NCI-H146 (cell line): Measurements from ENCODE around the gene ADAMTS2.

ENCODE experiments used
- DNase-seq: peaks from one replicate; lab custom pipeline; 2025; lab: John Stamatoyannopoulos, UW

ADAMTS2 gene

DNA sequence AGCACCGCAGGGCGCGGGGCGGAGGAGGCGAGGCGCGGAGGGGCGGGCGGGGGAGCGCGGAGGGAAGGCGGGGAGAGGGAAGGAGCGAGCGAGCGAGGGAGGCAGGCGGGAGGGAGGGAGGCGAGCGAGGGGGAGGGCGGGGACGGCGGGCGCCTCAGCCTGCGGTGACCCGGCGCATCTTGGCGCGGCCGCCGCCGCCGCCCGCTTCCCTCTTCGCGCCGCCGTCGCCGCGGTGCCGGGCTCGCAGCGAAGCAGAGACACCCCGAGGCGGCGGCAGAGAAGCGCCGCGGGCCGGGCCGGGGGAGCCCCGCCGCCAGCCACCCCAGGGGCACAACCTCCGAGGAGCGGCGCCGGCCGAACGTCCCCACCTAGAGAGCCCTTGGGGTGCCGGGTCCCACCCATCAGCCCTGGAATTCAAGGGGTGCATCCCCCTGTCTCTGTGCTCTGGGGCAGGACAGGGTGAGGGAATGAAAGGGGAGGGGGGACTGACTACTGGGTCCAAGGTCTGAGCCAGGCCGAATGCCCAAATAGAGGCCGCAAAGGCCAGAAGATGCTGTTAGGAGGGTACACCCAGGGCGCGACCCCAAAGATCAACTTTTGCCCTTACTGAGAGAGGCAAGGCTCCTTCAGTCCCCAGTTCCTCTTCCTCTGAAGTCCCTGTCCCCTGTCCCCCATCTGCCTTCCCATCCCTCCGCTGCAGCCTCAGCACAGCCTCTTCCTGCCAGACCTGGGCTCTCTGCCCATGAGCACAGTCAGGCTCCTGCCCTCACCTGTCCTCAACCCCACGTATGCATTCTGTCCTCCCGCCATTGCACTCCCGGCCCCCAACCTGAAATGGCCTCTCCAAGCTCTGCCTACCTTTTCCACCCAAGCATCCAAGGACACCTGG, at the start of gene ADAMTS2:
TSS of gene ADAMTS2 (minus strand) at position 29 of the 889 bp plus-strand sequence. CDS start 133 bp downstream, outside the sequence.
- peak; percentile 25 for DNase-seq

GRCh38 chr5:179393078-179393477, 47.8 kb upstream of the ADAMTS2 start:
- DNase-seq = no peak

- no peak for DNase-seq
Observed at GRCh38 chr5:179387151-179388110, 42.2 kb upstream of the ADAMTS2 start.

- no peak for DNase-seq
Observed at GRCh38 chr5:179385914-179386313, 40.7 kb upstream of the ADAMTS2 start.

- no peak for DNase-seq
Observed at GRCh38 chr5:179382486-179382885, 37.2 kb upstream of the ADAMTS2 start.

- no peak for DNase-seq
Observed at GRCh38 chr5:179381691-179382090, 36.4 kb upstream of the ADAMTS2 start.

DNA sequence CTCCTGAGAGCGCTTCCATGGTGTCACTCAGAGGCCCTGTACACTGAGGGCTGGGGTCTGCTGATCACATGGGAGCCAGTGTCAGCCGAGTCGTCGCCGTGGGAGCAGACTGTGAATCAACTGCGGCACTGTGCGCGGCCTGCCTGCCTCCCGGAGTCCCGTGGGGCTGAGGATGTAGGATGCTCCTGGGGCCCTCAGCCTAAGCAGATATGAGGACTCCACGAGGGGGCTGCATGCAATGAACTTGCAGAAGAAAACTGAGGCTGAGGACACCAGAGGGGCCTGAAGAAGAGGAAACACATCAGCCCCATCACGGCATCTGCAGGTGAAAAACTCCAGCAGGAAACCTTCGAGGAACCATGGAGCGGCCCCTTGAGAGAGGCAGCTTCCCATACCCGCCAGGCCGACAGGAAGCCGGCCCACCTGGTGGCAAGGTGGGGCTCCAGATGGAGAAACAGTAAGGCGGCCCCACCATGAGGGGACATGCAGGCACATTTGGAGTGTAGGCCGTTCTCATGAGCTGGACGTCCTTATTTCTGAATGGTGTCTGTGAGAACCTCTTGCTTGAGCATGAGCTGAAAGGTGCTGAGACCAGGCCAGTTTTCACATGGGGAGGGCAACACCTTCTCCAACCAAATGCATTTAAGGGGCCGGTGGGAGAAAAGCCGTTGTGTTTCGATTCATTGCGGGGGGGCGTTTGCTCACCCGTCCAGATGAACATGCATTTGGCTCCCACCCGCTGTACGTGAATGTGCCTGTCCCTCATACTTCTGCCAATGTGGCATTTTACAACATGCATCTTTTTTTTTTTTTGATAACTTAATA, 35.2 kb upstream of the ADAMTS2 start:
- no peak for DNase-seq

DNA sequence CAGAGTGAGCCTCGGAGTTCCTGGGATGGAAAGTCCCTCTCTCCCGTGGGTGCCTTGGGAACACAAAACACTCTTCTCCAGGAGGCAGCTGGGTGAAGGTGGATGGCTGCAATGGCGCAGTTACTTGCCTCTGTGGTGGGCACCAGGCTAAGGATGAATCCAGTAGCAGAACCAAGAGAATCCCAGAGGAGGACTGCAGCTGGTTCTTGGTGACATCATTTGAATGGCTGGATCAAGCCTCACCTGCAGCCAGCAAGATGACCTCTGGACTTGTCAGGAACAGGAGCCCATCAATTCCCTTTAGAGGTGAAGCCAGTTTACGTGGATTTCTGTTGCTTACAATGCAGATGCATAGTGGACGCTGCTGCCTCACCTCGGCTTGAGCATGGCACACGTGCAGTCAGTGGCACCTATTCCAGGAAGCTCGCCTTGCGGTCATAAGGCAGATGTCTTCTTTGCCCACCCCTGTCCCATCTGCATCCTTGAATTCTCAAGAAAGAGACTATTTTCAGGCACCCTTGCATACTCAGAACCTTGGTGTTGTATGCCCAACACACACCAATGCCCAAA, 34.1 kb upstream of the ADAMTS2 start:
- no peak for DNase-seq

DNA sequence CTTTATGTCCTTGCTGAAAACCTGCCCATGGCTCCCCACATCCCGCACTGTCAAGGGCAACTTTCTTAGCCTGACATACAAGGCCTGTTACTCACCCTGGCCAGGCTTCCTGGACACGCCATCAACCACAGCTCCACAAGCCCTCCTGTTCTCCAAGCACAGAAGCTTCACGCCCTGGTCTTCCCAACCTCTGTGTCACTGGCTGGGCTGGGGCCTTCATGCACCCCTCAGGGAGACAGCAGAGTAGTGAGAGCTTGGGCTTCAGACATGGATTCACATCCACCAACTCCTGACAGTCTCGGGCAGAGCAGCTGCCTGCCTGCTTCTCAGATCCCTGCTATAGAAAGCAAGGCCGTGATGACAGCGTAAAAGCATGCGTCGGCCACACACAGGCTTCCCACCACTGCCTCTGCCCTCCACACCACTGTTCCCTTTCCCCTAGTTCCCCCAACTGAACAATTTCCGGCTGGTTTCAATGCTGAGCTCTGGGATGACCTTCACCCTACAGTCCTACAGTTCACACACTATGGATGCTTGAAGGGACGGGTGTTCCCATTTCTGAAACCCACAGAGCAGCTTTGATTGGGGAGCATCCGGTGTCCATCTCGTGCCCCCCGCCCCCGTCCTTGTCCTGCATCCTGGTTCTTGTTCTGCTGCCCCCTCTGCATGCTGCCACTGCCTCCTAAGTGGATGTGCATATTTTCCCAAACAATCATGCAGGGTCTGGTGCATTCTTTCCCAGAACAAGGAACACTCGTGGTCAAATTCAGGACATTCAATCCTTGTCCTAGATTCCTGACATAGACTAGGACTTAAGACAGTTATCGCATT, 33.4 kb upstream of the ADAMTS2 start:
- no peak for DNase-seq

- DNase-seq = no peak
Observed at GRCh38 chr5:179378116-179378440, 32.8 kb upstream of the ADAMTS2 start.

DNA sequence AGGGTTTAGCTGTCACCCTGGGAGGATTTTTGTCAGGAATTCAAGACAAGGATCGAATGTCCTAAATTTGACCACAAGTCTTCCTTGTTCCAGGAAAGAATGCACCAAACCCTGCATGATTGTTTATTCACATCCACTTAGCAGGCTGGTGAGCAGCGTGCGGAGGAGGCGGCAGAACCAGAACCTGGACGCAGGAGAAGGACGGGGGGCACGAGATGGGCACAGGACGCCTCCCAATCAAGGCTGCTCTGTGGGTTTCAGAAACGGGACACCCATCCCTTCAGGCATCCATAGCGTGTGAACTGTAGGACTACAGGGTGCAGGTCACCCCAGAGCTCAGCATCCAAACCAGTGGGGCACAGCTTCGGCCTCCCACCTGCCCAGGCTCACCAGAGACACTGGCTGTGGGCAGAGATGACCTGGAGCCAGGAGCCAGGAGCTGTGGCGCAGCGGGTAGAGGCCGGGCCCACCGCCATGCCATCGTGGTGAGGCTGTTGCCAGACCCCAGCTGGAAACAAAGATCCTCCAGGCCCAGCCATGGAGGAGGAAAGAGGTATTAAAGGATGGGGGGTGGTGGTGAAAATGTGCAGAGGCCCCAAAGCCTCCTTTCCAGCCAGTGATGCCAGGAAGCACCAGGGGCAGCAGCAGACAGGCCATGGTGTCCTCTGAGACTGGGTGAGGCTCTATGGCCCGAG, 32.3 kb upstream of the ADAMTS2 start:
- DNase-seq = no peak

DNA sequence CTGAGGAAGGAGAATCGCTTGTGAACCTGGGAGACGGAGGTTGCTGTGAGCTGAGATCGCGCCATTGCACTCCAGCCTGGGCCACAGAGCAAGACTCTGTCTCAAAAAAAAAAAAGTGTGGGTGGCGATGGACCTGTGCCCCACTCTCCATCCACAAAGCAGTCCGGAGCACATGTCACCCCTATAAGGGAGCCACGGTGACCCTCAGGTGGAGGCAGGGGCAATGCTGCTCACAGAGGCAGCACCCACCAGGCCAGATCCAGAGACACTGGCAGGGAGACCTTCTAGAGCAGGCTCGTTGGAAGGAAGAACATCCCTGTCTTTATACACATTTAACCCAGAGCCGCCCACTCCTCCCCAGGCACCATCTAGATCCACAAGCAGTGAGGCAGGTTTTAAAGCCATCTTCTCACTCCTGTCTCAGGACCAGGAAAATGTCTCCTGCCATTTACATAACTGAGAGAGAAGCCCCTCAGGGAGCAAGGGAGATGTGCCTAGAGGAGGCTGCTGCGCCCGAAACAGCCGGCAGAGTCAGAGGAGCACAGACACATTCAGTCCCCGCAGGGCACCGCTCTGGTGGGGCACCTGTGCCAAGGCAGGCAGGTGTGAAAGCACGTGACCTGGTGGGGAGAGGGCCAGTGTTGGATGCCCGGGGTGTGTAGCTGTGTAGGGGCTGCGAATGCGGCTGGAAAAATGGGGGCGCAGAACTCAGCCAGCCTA, 31.6 kb upstream of the ADAMTS2 start:
- DNase-seq = no peak

- no peak for DNase-seq
Observed at GRCh38 chr5:179375831-179376365, 30.6 kb upstream of the ADAMTS2 start.

- no peak for DNase-seq
Observed at GRCh38 chr5:179375236-179375685, 30.0 kb upstream of the ADAMTS2 start.

DNA sequence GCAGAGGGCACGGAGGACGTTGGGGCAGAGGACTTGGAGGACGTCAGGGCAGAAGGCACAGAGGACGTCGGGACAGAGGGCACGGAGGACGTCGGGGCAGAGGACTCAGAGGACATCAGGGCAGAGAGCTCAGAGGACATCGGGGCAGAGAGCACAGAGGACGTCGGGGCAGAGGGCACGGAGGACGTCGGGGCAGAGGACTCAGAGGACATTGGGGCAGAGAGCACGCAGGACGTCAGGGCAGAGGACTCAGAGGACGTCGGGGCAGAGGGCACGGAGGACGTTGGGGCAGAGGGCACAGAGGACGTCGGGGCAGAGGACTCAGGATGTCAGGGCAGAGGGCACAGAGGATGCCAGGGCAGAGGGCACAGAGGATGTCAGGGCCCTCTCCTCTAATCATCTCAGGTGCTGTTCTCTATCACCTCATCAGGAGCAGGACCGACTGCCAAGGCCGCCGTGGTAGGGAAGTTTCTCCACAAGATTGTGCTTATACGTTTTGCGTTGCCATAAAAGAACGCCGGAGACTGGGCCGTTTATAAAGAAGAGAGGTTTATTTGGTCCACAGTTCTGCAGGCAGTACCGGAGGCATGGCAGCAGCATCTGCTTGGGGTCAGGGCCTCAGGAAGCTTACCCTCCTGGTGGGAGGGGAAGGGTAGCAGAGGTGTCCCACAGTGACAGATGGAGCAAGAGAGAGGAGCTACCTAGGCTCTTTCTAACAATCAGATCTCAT, 29.4 kb upstream of the ADAMTS2 start:
- no peak for DNase-seq

DNA sequence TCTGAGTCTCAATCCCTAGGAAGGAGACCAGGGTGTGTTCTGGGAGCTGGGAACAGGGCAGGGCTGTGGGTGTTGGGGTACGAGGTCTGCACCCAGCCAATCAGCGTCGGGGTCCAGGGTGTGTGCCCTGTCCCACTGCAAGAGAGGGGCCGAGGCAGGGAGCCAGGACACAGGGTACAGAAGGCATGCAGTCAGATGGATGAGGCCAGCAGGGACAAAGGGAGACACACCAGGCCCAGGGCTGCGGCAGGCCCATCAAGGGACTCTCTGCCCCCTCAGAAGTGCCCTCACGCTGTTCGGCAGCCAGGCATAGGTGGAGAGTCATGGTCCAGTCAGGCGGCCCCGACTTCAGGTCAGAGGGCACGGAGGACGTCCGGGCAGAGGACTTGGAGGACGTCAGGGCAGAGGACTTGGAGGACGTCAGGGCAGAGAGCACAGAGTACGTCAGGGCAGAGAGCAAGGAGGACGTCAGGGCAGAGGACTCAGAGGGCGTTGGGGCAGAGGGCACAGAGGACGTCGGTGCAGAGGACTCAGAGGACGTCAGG, 28.8 kb upstream of the ADAMTS2 start:
- DNase-seq = no peak

DNA sequence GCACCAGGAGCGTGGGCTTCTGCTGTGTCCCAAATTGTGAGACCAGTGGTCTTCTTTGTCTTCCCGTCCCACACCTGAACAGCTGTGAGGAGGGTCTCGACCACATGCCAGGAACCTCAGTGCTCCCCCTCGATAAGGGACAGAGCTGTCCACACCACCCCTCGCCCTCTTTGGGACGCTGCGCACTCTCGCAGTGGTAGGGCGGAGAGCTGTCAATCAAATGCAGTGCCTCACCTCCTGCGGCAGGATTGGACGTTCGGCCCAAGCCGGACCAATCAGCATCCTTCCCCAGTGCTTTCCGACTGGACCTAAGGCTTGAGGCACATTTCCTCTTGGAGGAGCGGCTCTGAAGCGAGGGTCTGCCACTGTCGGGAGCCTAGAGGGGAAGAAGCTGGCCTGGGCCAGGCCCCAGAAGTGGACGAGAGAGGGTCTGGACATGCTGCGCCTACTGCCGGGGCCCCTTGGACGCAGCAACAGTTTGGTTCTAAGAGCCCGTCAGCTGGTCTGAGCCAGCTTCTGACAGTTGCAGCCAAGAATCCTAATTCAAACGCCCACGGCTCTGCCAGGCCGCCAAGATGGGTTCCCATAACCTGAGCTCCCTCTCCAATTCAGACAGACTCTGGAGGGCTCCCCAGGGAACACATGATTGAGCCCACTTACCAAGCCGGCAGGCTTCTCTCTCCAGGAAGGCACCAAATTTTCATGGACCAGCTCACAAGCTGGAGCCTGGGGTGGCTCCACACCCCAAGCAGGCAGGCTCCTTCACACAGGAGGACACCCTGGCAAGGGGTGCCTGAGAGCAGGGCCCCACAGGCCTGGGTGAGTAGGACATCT, 28.1 kb upstream of the ADAMTS2 start:
- DNase-seq = no peak
